Forelimb muscle (tissue), 1 donor: ENCODE measurements around the gene AGPS. TPM values are rescaled to one million over a fixed set of nuclear protein-coding genes. Genes with fewer than 3 reads are reported as not detected.

Experiments
- DNase-seq: peaks from one replicate; pipeline ENCODE4 v3.0.0-alpha.2; 2013; ENCODE audit warnings: low read depth
- polyA plus RNA-seq: library from polyadenylated mRNA; unstranded; fragments of 120-200 nt; gene quantifications from one replicate; pipeline ENCODE4 v1.2.1, GENCODE V29; 2013; ENCODE audit not compliant: insufficient read length

The AGPS gene
- polyA plus RNA-seq, 1 donor: 26.7 TPM

GRCh38 chr2:177586154-177586553 is 193.6 kb downstream of the AGPS start:
- no peak for DNase-seq

DNA sequence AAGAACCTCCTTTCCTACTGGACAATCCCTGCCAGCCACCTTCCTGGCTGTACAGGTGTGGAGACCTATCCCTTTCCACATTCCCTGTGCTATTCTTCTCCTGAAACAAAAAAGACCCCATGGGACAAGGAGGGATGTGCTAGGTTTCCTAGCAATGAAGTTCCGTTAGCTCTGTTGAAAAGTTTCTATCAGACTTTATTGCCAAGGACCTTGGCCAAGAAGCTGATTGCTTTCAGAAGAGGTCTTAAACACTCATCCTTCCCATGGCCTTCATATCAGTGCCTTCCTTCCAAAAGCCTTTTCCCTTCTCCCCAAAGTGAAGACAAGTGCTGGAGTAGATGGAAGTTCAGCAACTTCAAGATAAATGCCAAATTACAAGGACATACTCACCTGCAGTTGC is 194.8 kb downstream of the AGPS start:
- DNase-seq: no peak

DNA sequence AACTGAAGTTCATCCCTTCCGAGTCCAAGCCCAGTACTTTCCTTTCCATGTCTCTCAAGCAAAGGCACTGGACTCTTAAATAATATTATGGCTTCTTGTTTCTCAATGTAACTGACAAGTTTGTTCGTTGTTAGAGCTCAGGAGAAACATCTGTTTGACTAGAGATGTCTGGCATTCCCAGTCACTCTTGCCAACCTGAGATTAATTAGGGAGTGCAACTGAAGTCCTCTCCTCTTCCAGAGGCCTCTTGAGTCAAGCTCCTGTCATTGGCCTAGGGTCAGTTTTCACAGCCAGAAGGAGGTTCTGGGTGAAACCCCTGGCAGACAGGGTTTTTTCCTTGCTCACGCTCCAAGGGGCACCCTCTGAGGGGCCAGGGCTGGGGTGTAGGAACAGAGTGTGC is 196.1 kb downstream of the AGPS start:
- DNase-seq: no peak

GRCh38 chr2:177589186-177589585 is 196.6 kb downstream of the AGPS start:
- no peak for DNase-seq

GRCh38 chr2:177592397-177592796 is 199.8 kb downstream of the AGPS start:
- DNase-seq: no peak

GRCh38 chr2:177592945-177593344 is 200.4 kb downstream of the AGPS start:
- no peak for DNase-seq

DNA sequence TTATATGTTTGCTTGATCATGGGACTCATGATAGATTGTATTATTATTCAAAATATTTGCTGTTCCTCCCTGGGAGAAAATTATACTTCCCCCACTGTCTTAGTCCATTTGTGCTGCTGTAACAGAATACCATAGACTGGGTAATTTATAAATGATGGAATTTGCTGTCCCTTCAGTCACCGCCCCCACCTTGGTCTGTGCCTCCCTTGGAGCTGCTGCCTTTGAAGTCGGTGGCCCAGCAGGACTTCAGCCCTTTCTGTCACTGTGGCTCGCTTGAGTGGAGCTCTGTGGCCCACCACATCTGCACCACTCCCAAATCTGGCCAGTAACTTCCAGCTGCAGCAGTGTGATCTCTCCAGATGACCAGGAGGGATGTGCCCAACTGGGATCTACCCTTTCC is 200.8 kb downstream of the AGPS start:
- DNase-seq: no peak

Other genes starting within 250 kb of the AGPS start
- gene HNRNPA3, start 180.0 kb upstream of the AGPS start, polyA plus RNA-seq: 306 TPM
- gene NFE2L2, start 128.0 kb upstream of the AGPS start, polyA plus RNA-seq: 55.0 TPM